Sigmoid colon (tissue), 7 donors: ENCODE data around the gene LRRC36. TPM values are rescaled to one million over a fixed set of nuclear protein-coding genes. Genes with fewer than 3 reads are reported as not detected.
"Not testable (repeated sequence)": the region's sequence is repeated elsewhere in the genome, so short reads cannot be mapped to it uniquely, and the experiment has no call there.

Experiments
- DNase-seq: peaks from one replicate; pipeline ENCODE4 v3.0.0-alpha.2; 2019
- H3K27ac ChIP-seq, 4 donors: fragments of 200-600 bp; sonication (generic); one replicate each; pipeline ENCODE4 v1.5.1; 2016 to 2019; ENCODE audit warnings: mild to moderate bottlenecking in 1 of 4
- H3K27me3 ChIP-seq, 3 donors: fragments of 200-600 bp; sonication (generic); one replicate each; pipeline ENCODE4 v1.5.1; 2019; ENCODE audit warnings: mild to moderate bottlenecking in 1 of 3
- H3K36me3 ChIP-seq, 4 donors: fragments of 200-600 bp; sonication (generic); one replicate each; pipeline ENCODE4 v1.5.1; 2016 to 2019
- H3K4me1 ChIP-seq, 4 donors: fragments of 200-600 bp; sonication (generic); one replicate each; pipeline ENCODE4 v1.5.1; 2017 to 2019
- H3K4me3 ChIP-seq, 4 donors: fragments of 200-600 bp; sonication (generic); one replicate each; pipeline ENCODE4 v1.5.1; 2017 to 2019; ENCODE audit warnings: mild to moderate bottlenecking in 2 of 4, moderate library complexity in 1 of 4
- H3K9me3 ChIP-seq, 4 donors: fragments of 200-600 bp in 3 of 4; sonication (generic) in 3 of 4; one replicate each; pipeline versions ENCODE4 v1.5.1 to v1.6.1; 2013 to 2019
- EP300 ChIP-seq, 4 donors: sonication (generic); formaldehyde crosslinking; IDR thresholded peaks; one replicate each; pipeline ENCODE4 v1.6.1; 2017; ENCODE audit warnings: antibody characterized with exemption in 4 of 4
- POLR2A ChIP-seq, 2 donors: fragments of 450-650 bp; IDR thresholded peaks; one replicate each; pipeline ENCODE4 v1.6.1; 2016; ENCODE audit warnings: antibody characterized with exemption in 2 of 2, mild to moderate bottlenecking in 2 of 2, moderate library complexity in 2 of 2
- POLR2AphosphoS5 ChIP-seq, 4 donors: sonication (generic); formaldehyde crosslinking; IDR thresholded peaks; one replicate each; pipeline ENCODE4 v1.6.1; 2017; ENCODE audit warnings: antibody characterized with exemption in 4 of 4
- WGBS, 2 donors: extraction: QIAGEN DNeasy Blood & Tissue Kit; methylation state at CpG; one replicate each; pipeline ENCODE4 v1.1.7; 2013; 5-methylcytosine and 5-hydroxymethylcytosine counted together
- intact Hi-C: fragments of 100-400 bp; cut with DNase I; formaldehyde crosslinking; loops from one replicate; pipeline ENCODE4 v1.15.1; 2023
- polyA plus RNA-seq, 3 donors: library from polyadenylated mRNA; stranded (reverse); fragments of 200-250 nt; gene quantifications; one replicate each; pipeline ENCODE4 v1.2.3, GENCODE V29; 2013
- total RNA-seq, 4 donors: library from RNA; depleted of rRNA; stranded (reverse); fragments of >200 nt; gene quantifications; one replicate each; pipeline ENCODE4 v1.1.0, GENCODE V29; 2016
- TF ChIP-seq, protein P1 (sequence below), 4 experiments: fragments of 450-650 bp in 3 of 4; fragments of 200-600 bp in 1 of 4; IDR thresholded peaks; one replicate each; pipeline ENCODE4 v1.5.1; 2016 to 2019; ENCODE audit warnings: antibody characterized with exemption in 4 of 4, mild to moderate bottlenecking in 3 of 4, moderate library complexity in 2 of 4
- donor health status: healthy with polysubstance abuse.
- donor health status: Bipolar disorder and iron deficiency.
- donor health status: healthy.

Gene LRRC36
- total and polyA plus RNA-seq, 7 donors: 0.55 to 0.74 TPM; not detected in 5

DNA sequence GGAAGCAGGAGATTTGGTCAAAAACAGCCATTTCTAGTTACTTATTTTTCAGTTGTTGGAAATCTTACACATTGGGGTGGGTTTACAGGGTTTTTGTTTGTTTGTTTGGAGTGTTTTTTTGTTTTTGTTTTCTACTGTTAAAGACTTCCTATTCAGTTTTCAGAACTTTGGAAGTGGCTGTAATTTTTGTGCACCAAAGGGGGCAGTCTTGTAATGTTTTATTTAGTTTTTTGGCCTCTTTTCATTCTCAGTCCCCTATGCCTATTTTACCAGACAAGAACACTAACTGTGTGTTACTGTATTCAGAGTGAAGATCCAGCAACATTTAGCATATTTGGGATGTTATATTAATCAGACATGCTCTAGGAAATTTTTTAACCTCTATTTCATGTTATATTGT lies 46.0 kb downstream of the LRRC36 start:
- peaks cover 0 to 4% (median 0%) of the 10 kb centered on the region in 3 donors for H3K27me3 ChIP-seq
- intact Hi-C loops: loop anchor here (5.0 kb wide), 1 partner anchor 35 kb away; no protein-coding TSS in a partner anchor
- H3K4me1 ChIP-seq: no peaks in the 10 kb centered on the region
- no peaks in the 10 kb centered on the region for H3K36me3 ChIP-seq
- H3K4me3 ChIP-seq: no peak overlapping the region
- H3K9me3 ChIP-seq: no peaks in the 10 kb centered on the region
- H3K27ac ChIP-seq: no peak overlapping the region
- no peak for DNase-seq
- no peak for TF ChIP-seq EP300 (IDR thresholded peaks at IDR 0.05)
- TF ChIP-seq, protein P1, sequence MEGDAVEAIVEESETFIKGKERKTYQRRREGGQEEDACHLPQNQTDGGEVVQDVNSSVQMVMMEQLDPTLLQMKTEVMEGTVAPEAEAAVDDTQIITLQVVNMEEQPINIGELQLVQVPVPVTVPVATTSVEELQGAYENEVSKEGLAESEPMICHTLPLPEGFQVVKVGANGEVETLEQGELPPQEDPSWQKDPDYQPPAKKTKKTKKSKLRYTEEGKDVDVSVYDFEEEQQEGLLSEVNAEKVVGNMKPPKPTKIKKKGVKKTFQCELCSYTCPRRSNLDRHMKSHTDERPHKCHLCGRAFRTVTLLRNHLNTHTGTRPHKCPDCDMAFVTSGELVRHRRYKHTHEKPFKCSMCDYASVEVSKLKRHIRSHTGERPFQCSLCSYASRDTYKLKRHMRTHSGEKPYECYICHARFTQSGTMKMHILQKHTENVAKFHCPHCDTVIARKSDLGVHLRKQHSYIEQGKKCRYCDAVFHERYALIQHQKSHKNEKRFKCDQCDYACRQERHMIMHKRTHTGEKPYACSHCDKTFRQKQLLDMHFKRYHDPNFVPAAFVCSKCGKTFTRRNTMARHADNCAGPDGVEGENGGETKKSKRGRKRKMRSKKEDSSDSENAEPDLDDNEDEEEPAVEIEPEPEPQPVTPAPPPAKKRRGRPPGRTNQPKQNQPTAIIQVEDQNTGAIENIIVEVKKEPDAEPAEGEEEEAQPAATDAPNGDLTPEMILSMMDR (IDR thresholded peaks at IDR 0.05): peak in 2 of 4 experiments; percentile 4 to 33

DNA sequence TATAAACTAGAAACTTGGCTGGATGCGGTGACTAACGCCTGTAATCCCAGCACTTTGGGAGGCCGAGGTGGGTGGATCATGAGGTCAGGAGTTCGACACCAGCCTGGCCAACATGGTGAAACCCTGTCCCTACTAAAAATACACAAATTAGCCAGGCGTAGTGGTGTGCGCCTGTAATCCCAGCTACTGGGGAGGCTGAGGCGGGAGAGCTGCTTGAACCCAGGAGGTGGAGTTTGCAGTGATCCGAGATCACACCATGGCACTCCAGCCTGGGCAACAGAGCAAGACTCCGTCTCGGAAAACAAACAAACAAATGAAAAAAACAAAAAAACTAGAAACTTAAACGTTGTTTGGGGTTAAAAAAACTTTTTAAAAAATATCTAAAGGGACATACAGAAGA lies 49.4 kb downstream of the LRRC36 start:
- H3K27me3 ChIP-seq, H3K4me3 ChIP-seq, DNase-seq, H3K27ac ChIP-seq, intact Hi-C loops, H3K4me1 ChIP-seq, H3K36me3 ChIP-seq, H3K9me3 ChIP-seq: not testable (repeated sequence)
- 89 to 91% methylated on average over 11 of the region's 11 CpGs for WGBS, 2 donors

DNA sequence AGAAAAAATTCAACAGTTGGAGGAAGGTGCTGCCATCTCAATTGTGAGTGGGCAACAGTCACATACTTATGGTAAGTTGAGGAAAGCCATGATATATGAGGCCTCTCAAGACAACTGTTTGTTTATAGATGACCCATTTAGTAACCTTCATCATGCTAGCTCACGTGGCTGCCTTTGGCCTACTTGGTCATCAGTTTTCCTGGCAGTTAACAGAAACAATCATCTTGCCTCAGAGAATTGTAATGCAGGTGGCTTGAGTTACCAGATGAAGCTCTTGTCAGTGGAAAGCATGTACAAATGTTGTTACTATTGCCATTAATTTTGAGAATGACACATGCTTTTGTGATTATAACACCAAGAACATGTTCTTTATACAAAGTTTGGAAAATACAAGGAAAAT lies 52.0 kb downstream of the LRRC36 start:
- DNase-seq: no peak
- no peaks in the 10 kb centered on the region for H3K36me3 ChIP-seq
- WGBS, 2 donors: 74 to 82% methylated on average over 1 of the region's 1 CpG
- H3K4me1 ChIP-seq: no peaks in the 10 kb centered on the region
- no peaks in the 10 kb centered on the region for H3K9me3 ChIP-seq
- no peak overlapping the region for H3K4me3 ChIP-seq
- no peaks in the 10 kb centered on the region for H3K27me3 ChIP-seq
- intact Hi-C loops: no loop called here
- TF ChIP-seq, protein P1 (IDR thresholded peaks at IDR 0.05): no peak
- no peak for TF ChIP-seq POLR2AphosphoS5 (IDR thresholded peaks at IDR 0.05)
- TF ChIP-seq POLR2A (IDR thresholded peaks at IDR 0.05): no peak
- no peak for TF ChIP-seq EP300 (IDR thresholded peaks at IDR 0.05)
- H3K27ac ChIP-seq: no peak overlapping the region

DNA sequence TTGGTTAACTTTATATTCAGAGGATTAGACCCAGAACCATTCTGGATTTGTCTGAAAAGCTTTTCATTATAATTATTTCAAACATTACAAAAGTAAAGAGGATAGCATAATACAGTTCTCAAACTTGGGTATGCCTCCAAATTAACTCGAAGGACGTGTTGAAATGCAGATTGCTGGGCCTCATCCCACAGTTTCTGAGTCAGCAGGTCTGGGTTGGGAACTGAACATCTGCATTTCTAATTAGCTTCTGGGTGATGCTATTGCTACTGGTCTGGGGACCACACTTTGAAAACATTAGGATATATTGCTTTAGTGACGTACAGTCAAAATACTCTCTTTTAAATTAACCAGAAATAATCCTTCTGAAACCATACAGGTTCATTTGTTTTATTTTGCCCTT lies 56.7 kb downstream of the LRRC36 start:
- H3K36me3 ChIP-seq: no peaks in the 10 kb centered on the region
- intact Hi-C loops: no loop called here
- H3K27me3 ChIP-seq: no peaks in the 10 kb centered on the region
- WGBS, 2 donors: 88 to 92% methylated on average over 3 of the region's 3 CpGs
- TF ChIP-seq POLR2A (IDR thresholded peaks at IDR 0.05): no peak
- no peak for TF ChIP-seq POLR2AphosphoS5 (IDR thresholded peaks at IDR 0.05)
- TF ChIP-seq EP300 (IDR thresholded peaks at IDR 0.05): no peak
- TF ChIP-seq, protein P1 (IDR thresholded peaks at IDR 0.05): no peak
- no peaks in the 10 kb centered on the region for H3K9me3 ChIP-seq
- no peaks in the 10 kb centered on the region for H3K4me1 ChIP-seq
- H3K27ac ChIP-seq: no peak overlapping the region
- no peak overlapping the region for H3K4me3 ChIP-seq
- DNase-seq: no peak

DNA sequence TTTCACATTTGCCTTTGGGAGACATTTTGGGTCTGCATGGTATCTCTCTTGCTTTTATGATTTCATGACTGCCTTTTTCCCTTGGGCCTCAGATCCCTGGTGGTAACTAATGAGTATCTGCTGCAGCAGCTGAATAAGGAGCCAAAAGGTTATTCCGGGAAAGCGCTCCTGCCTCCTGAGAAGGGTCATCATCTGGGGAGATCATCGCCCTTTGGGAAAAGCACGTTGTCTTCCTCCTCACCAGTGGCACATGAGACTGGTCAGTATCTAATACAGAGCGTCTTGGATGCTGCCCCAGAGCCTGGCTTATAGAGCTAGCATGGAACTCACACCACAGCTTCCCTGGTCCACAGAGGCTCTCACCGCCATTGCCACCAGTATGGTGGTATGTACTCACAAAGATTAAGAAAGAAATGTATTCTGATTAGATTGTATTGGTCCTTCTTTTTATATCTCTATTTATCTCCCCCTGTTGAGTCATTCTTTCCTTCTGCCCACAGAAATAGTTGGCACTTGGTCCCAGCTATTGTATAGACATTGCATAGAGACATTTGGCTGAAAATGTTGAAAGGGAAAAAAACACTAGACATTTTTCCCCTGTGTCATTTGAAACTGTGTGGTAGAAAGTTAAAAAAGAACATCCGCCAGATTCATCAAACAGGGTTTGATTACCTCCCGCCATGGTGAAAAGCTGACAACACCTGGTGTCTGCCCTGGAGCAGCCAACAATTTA lies 58.3 kb downstream of the LRRC36 start:
- no peak overlapping the region for H3K27ac ChIP-seq
- H3K9me3 ChIP-seq: no peaks in the 10 kb centered on the region
- 90 to 94% methylated on average over 8 of the region's 8 CpGs for WGBS, 2 donors
- no peaks in the 10 kb centered on the region for H3K4me1 ChIP-seq
- TF ChIP-seq POLR2AphosphoS5 (IDR thresholded peaks at IDR 0.05) (no peak), POLR2A (IDR thresholded peaks at IDR 0.05) (no peak), EP300 (IDR thresholded peaks at IDR 0.05) (no peak)
- TF ChIP-seq, protein P1 (IDR thresholded peaks at IDR 0.05): no peak
- intact Hi-C loops: no loop called here
- no peaks in the 10 kb centered on the region for H3K27me3 ChIP-seq
- no peaks in the 10 kb centered on the region for H3K36me3 ChIP-seq
- no peak for DNase-seq
- H3K4me3 ChIP-seq: no peak overlapping the region
